GM18502 (cell line): Measurements from ENCODE around the gene STARD13.
"Not testable (repeated sequence)": the region's sequence is repeated elsewhere in the genome, so short reads cannot be mapped to it uniquely, and the experiment has no call there.

Experiments used
- ATAC-seq: cut with Tn5 transposase; IDR thresholded peaks from one replicate; pipeline ENCODE4 v1.9.1; 2021; ENCODE audit warnings: mild to moderate bottlenecking; ENCODE audit not compliant: unreplicated experiment, poor library complexity

STARD13 gene

GRCh38 chr13:33162725-33163124, 122.8 kb downstream of the STARD13 start:
- not testable (repeated sequence) for ATAC-seq

DNA sequence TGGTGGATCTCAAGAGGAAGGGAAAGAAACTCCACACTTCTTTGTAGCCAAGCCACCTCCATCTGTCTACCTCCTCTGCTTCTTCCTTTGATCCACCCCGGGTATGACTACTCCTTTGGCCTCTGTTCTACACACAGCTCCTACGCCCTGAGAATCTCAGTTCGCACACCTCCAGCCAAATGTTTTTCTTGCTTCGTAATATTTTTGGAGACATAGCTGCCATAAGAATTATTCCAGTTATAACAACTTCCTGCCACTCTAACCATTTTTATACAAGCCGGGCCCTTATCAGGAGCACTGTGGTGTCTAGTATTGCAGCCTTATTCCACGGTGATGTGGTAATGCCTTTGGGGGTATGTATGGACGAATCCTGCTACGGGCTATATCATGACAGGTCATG, 126.7 kb downstream of the STARD13 start:
- ATAC-seq, result no peak

DNA sequence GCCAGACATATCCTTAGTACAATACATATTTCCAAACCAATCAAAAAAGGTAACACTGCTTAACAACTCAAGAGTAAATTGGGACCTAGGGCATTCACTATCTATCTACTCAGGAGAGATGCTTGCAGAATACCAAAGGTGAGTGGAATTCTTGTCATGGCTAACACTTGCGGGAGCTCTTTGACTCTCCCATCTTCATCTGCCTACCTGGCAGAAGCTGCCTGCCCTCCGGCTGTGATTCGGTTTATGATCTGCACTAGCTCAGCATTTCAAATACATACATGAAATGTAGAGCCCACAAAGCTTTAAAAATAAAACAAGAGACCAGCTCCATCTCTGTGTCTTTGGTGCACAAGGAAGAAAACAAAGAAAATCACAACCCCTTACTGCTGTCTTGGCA, 127.3 kb downstream of the STARD13 start:
- ATAC-seq, result no peak

DNA sequence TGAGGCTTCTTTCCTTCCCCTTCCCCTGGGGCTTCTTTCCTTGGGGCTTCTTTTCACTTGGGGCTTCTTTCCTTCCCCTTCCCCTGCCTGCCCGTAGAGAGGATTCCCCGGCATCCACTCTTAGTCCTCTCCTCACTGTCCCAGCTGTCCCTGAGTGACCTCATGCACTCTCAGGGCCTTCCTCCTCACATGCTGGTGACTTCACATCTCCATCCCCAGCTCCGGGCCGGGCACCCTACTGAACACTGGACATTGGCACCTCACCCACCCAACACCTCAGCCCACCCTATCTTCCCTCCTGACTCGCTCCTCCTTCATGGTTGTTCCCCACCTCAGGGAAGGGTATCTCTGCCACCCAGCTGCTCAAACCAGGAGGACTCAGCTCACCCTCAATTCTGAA, 130.6 kb downstream of the STARD13 start:
- ATAC-seq, result no peak

DNA sequence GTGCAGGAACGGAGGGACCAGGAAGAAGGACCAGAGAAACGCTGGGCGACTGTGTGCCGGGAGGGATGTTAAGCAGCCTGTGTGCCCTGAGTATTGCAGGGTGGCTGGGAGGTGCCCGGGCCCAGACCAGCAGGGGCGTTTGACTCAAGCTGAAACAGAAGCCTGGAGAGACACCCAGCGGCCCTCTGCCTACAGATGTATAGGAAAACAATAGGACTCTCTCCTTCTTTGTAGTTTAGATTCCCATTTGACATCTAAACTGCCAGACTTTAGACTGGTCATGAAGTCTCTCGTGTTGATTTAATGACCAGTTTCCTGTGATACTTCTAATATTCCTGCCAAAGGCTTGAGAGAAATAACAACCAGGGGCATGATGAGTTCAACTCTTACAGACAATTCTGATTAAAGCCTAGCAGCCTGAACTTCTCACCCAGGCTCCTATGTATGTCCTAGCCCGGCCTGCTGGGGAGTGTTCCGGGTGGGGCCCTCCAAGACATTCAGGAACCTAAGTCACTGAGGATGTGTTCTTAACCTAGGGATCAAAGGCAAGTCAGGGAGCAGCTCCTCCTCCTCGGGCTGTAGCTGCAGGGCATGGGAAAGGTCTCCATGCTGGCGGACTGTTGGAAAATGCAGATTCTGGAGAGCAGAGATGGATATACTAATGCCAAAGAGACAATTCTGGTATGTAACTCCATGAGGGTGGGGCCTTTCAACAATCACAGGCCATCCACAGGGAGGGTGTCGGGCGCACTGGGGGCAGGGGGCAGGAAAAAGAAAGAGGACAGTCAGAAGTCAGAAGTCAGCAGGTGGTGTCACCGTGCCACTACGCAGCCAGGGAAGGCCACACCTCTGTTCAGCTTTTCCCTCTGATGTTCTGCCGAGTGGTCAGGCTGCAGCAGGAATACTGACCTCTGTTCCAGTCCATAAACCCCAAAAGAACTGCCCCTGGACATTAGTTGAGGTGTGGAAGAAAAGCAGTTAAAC, 131.8 kb downstream of the STARD13 start:
- ATAC-seq, result no peak

GRCh38 chr13:33152389-33152788, 133.2 kb downstream of the STARD13 start:
- ATAC-seq, result no peak

- ATAC-seq, result no peak
These were observed 134.9 kb downstream of the STARD13 start for GRCh38 chr13:33150662-33151061.

- ATAC-seq, result no peak
These were observed 135.4 kb downstream of the STARD13 start for GRCh38 chr13:33150126-33150525.

DNA sequence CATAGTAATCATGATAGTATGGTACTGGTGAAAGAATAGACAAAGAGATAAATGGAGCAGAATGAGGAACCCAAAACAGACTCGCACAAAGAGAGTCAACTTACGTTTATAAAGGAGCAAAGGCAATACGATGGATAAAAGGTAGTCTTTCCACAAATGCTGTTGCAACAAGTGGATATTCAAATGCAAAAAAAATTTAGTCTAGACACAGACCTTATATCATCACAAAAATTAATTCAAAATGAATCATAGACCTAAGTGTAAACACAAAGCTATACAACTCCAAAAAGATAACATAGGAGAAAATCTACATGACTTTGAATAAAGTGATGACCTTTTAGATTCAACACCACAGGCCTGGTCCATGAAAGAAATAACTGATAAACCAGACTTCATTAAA, 137.7 kb downstream of the STARD13 start:
- ATAC-seq, result no peak

DNA sequence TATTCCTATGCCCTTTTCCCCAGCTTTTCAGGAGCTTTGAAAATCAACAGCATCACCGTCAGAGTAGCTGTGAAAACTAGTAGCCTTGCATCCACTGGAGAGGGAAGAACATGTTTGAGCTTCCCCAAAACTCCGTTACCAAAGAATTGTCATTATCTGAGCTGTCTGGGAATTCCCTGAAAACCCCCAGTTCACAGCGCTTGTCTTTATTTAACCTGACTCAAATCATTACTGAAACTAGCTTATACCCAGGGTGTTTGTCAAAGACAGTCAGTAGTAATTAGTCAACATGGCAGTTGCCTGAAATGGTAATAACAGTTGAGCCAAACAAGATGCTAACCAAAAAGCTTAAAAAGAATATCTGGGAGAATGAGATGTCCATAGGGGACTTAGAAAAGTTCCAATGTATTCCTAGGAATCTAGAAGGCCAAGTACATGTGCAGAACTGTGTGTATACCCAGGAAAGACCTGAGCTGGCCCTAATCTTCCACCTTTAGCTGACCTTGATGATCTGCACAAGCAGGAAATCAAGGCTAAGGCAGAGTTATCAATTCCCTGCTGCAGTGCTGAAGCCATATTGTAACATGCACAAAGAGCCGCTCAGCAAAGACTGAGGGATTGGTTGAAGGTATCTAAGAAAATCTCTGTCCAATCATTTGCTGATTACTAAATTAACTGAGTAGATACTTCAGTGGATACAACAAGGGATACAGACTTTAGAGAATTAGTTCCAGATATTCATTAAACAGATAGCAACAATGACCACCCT, 138.5 kb downstream of the STARD13 start:
- peak; percentile 94 for ATAC-seq

- ATAC-seq, result no peak
These were observed 139.9 kb downstream of the STARD13 start for GRCh38 chr13:33145667-33146066.

GRCh38 chr13:33144358-33144784, 141.2 kb downstream of the STARD13 start:
- ATAC-seq, result no peak

- no peak for ATAC-seq
These were observed 145.6 kb downstream of the STARD13 start for GRCh38 chr13:33139780-33140535.

DNA sequence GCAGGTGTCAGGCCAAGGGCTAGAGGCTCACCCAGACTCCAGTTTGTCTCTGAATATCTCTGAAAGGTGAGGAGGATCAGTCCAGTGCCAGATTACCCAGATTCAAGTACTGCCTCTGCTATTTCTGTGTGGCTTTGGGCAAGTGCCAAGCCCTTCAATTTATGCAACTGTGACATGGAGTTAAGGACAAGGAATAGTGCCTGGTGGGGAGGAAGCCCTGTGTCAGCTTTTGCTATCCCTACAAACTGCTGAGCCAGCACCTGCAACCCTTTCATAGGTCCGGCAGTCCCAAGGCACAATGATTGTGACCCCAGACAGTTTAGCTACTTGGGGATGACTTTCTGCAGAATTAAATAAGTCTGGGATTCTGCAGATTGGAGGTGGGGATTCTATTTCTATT, 146.4 kb downstream of the STARD13 start:
- ATAC-seq, result no peak

DNA sequence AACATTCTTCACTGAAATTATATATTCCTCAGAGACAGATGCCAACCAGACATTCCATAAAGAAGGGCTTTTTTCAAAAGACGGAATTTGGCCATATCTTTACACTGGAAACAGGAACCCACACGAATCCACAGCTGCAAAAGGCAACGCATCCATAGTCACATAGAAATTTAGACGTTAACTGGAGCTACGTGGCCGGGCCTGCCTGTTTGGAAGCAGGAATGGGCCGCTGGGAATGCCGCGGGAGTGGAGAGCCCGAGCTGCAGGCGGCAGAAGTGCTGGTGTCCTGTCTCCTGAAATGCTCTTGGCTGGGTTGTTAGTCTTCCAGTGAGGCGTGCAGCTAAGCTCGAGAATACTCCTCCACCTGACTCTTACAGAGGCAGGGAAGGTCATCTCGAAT, 147.1 kb downstream of the STARD13 start:
- ATAC-seq, result no peak

GRCh38 chr13:33137721-33138120, 147.8 kb downstream of the STARD13 start:
- ATAC-seq, result no peak

DNA sequence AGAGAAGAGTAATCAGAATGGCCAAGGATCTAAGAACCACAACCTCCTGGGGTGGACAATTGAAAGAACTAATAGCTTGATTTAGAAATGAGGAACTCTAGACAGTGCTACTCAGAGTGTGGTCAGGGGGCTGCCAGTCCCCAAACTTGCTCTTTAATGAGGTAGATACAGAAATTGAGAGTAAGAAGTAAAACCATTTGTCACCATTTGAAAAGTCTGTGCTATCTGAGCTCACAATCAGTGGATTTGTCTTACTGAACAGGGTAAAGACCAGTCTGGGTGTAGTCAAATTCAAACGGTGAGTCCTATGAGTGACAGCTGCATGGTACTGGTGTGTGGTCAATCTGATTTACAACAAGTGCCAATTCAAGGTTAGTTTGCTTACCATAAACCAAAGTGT, 150.5 kb downstream of the STARD13 start:
- ATAC-seq, result no peak

GRCh38 chr13:33134213-33134612, 151.3 kb downstream of the STARD13 start:
- no peak for ATAC-seq

- ATAC-seq, result no peak
These were observed 152.7 kb downstream of the STARD13 start for GRCh38 chr13:33132644-33133440.

DNA sequence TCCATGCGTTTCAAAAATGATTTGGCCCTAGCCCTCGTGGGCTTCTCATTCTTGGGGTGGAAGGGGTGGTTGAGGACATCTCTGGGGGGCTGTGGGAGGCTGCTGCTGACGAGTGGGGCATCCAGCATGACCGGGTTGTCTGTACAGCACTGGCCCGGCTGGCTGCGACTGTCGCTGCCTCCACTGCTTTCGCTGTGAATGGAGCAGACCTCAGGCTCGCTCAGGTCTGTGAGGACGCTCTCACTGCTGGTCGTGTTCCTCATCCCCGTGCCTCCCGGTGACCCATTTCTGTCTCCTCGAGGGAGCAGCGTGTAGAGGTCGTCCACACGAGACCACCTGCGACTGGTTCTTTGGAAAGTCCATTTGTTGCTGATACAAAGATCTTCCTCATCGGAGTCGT, 155.7 kb downstream of the STARD13 start:
- ATAC-seq, result no peak
